ENCODE results near the gene SLC4A5. TPM values are rescaled to one million over a fixed set of nuclear protein-coding genes. Genes with fewer than 3 reads are reported as not detected.
"Not testable (repeated sequence)": the region's sequence is repeated elsewhere in the genome, so short reads cannot be mapped to it uniquely, and the experiment has no call there.

The SLC4A5 gene
- total RNA-seq, 1 donor from 2014 or later = 0.47 TPM

DNA sequence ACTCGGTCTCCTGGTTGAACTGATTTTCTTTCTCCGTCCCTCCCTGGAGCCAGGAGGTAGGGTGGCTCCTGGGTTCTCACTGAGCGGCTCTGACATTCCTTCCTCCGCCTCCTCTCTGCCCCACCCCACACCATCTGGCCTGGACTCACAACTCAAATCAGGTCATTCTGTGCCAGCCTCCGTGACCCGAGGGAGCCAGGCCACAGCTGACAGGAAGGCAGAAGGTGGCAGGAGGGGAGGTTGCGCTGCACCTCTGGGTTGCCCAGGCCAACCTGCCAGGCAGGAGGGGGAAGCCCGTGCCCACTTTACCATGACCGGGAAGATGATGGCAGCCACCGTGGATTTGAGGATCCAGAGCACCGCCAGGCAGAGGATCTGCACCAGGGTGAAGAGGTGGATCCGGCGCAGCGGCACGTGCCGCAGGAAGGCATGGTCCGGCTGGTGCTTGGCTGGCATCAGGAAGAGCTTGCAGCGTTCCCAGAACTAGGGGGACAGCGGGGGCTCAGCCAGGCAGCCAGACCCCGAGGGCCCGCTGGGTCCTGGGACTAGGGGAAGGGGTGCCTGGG is 116.5 kb downstream of the SLC4A5 start:
- H3K36me3 Mint-ChIP-seq (ENCODE audit: low read depth) = peaks cover 5% of the 10 kb centered on the region
- intact Hi-C loops (cut with micrococcal nuclease) = no loop called here
- H3K9me3 Mint-ChIP-seq = no peaks in the 10 kb centered on the region

DNA sequence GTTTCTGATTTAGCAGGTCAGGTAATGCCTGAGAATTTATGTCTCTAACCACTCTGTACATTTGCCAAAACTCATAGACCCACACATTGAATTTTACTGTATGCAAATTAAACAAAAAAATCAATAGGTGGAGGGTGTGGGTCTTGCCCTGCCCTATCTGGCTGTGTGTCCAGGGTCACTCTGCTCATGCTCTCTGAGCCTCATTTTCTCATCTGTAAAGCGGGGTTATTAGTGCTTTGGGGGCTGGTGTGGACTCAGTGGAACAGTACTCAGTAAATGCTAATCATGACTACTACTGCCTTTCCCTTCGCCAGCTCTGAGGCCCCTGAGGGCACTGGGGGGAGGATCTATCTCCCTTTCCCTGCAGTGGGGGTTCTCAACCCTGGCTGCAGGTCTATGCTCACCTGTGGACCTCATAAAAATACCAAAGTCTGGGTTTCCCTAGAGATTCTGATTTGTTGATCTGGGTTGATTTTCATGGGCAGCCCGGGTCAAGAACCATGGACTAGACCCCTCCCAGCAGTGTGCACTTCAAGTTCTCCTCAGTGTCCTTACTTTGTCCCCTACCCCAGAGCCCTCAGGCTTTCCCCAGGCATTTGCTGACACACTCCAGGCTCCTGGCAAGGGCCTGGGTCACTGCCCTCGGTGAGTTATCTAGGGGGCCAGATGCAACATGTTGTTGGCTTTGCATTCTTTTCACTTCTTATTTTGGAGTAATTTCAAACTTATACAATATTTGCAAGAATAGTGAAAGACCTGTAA is 117.3 kb downstream of the SLC4A5 start:
- no peaks in the 10 kb centered on the region for H3K9me3 Mint-ChIP-seq
- intact Hi-C loops (cut with micrococcal nuclease) = no loop called here
- no peak overlapping the region for H3K27ac Mint-ChIP-seq
- no peaks in the 10 kb centered on the region for H3K4me1 Mint-ChIP-seq (ENCODE audit: low read depth)
- no peaks in the 10 kb centered on the region for H3K27me3 Mint-ChIP-seq (ENCODE audit: insufficient read depth)
- no peak overlapping the region for H3K4me3 Mint-ChIP-seq
- no peak for DNase-seq (ENCODE audit: low spot score)
- H3K36me3 Mint-ChIP-seq (ENCODE audit: low read depth) = peaks cover 5% of the 10 kb centered on the region

More for the DNA sequence above, 116.5 kb downstream of the SLC4A5 start:
- Mint-ChIP-seq H3K27ac (no peak overlapping the region), H3K4me1 (ENCODE audit: low read depth) (no peaks in the 10 kb centered on the region), H3K27me3 (ENCODE audit: insufficient read depth) (no peaks in the 10 kb centered on the region), H3K4me3 (no peak overlapping the region)
- DNase-seq (ENCODE audit: low spot score) = no peak

GRCh38 chr2:74223941-74224770 is 119.1 kb downstream of the SLC4A5 start:
- intact Hi-C loops (cut with micrococcal nuclease) = no loop called here
- Mint-ChIP-seq H3K9me3 (no peaks in the 10 kb centered on the region), H3K27me3 (ENCODE audit: insufficient read depth) (no peaks in the 10 kb centered on the region), H3K4me3 (no peak overlapping the region), H3K36me3 (ENCODE audit: low read depth) (peaks cover 16% of the 10 kb centered on the region), H3K27ac (no peak overlapping the region), H3K4me1 (ENCODE audit: low read depth) (peaks cover 3% of the 10 kb centered on the region)
- no peak for DNase-seq (ENCODE audit: low spot score)

DNA sequence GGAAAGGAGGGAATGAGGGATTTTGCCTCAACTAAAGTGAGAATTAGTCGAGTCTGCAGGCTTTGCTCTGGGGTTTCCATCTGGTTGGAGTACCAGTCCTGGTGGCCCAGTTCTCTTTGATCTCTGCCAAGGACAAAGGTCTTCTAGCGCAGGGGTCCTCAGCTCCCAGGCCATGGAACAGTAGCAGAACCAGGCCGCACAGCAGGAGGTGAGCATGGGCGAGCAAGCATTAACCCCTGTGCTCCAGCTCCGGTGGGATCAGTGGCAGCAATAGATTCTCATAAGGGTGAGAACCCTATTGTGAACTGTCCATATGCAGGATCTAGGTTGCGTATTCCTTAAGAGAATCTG is 120.9 kb downstream of the SLC4A5 start:
- Mint-ChIP-seq H3K9me3 (no peaks in the 10 kb centered on the region), H3K27ac (no peak overlapping the region), H3K4me3 (no peak overlapping the region), H3K4me1 (ENCODE audit: low read depth) (peaks cover 8% of the 10 kb centered on the region), H3K36me3 (ENCODE audit: low read depth) (peaks cover 23% of the 10 kb centered on the region), H3K27me3 (ENCODE audit: insufficient read depth) (no peaks in the 10 kb centered on the region)
- no peak for DNase-seq (ENCODE audit: low spot score)
- intact Hi-C loops (cut with micrococcal nuclease) = no loop called here

DNA sequence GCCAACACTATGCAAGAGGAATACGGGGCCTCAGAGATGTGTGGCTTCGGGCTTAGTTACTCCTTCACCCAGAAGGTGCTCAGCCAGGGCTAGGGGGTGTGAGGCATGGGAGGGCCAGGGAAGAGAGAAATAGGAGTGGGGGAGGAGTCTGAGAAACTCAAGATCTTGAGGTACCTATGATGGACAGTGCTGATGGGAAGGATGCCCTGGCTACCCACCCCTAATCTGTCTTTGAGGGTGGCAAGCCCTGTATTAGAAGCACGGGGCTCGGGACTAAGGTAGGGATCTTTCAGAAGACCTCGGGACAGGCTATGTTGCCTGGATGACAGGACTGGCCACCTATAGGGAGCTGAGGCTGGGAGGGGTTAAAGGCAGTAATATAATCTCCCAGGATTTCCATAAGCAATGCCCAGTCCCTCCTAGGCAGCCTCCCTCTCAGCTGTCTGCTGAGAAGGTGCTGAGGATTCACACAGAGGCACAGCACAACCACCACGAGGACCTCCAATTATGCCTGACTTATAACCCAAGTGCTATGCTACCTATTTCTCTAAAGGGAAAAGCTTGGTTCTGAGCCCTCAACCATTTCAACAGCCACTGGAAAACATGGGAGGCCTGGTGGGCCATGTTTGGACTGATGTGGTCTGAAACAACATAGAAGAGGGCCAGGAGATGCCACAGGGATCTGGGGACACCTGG is 121.5 kb downstream of the SLC4A5 start:
- Mint-ChIP-seq H3K27me3 (ENCODE audit: insufficient read depth) (no peaks in the 10 kb centered on the region), H3K4me1 (ENCODE audit: low read depth) (peaks cover 8% of the 10 kb centered on the region), H3K27ac (no peak overlapping the region), H3K9me3 (no peaks in the 10 kb centered on the region), H3K4me3 (no peak overlapping the region), H3K36me3 (ENCODE audit: low read depth) (peaks cover 26% of the 10 kb centered on the region)
- no peak for DNase-seq (ENCODE audit: low spot score)
- intact Hi-C loops (cut with micrococcal nuclease) = no loop called here

- intact Hi-C loops (cut with micrococcal nuclease) = no loop called here
- Mint-ChIP-seq H3K27ac (no peak overlapping the region), H3K4me3 (no peak overlapping the region), H3K9me3 (no peaks in the 10 kb centered on the region), H3K27me3 (ENCODE audit: insufficient read depth) (no peaks in the 10 kb centered on the region), H3K36me3 (ENCODE audit: low read depth) (peaks cover 29% of the 10 kb centered on the region), H3K4me1 (ENCODE audit: low read depth) (peaks cover 9% of the 10 kb centered on the region)
- DNase-seq (ENCODE audit: low spot score) = no peak
These were observed 122.1 kb downstream of the SLC4A5 start for GRCh38 chr2:74221091-74221490.

- intact Hi-C loops (cut with micrococcal nuclease) = no loop called here
- Mint-ChIP-seq H3K27ac (no peak overlapping the region), H3K36me3 (ENCODE audit: low read depth) (peaks cover 34% of the 10 kb centered on the region), H3K4me3 (no peak overlapping the region), H3K9me3 (no peaks in the 10 kb centered on the region), H3K4me1 (ENCODE audit: low read depth) (peaks cover 13% of the 10 kb centered on the region), H3K27me3 (ENCODE audit: insufficient read depth) (no peaks in the 10 kb centered on the region)
- no peak for DNase-seq (ENCODE audit: low spot score)
These were observed 123.2 kb downstream of the SLC4A5 start for GRCh38 chr2:74219846-74220486.

DNA sequence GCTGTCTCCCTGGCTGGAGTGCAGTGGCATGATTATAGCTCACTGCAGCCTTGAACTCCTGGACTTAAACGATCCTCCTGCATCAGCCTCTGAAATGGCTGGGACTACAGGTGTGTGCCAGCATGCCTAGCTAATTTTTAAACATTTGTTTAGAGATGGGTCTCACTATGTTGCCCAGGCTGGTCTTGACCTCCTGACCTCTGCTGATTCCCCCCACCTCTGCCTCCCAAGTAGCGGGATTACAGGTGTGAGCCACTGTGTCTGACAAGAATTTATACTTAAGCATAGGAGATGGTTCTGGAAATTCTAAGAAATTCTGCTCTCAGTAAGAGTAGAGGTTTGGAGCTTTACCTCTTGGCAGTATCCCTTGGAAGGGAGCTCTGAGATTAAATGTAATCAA is 126.6 kb downstream of the SLC4A5 start:
- Mint-ChIP-seq H3K9me3 (no peaks in the 10 kb centered on the region), H3K36me3 (ENCODE audit: low read depth) (peaks cover 34% of the 10 kb centered on the region), H3K4me1 (ENCODE audit: low read depth) (peaks cover 13% of the 10 kb centered on the region), H3K27me3 (ENCODE audit: insufficient read depth) (no peaks in the 10 kb centered on the region), H3K27ac (no peak overlapping the region), H3K4me3 (no peak overlapping the region)
- DNase-seq (ENCODE audit: low spot score) = no peak
- intact Hi-C loops (cut with micrococcal nuclease) = no loop called here

DNA sequence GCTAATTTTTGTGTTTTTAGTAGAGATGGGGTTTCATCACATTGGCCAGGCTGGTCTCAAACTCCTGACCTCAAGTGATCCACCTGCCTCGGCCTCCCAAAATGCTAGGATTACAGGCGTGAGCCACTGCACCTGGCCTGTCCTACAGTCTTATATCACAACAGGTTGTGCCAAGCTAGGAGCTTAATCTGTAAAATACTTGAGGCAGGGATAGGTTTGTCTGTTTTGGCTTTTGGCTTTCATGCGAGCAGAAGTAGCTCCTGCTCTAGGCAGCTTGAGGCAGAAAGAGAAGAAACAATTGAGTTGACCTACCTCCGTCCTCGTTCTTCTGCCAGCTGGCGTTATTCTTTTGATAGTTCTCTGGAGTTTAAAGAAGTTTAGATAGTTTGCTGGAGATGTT is 127.4 kb downstream of the SLC4A5 start:
- intact Hi-C loops (cut with micrococcal nuclease); H3K9me3 Mint-ChIP-seq; H3K27me3 Mint-ChIP-seq (ENCODE audit: insufficient read depth); DNase-seq (ENCODE audit: low spot score); H3K4me3 Mint-ChIP-seq: not testable (repeated sequence)
- H3K36me3 Mint-ChIP-seq (ENCODE audit: low read depth) = peaks cover 39% of the 10 kb centered on the region
- H3K27ac Mint-ChIP-seq = peak overlapping the region; percentile 79
- H3K4me1 Mint-ChIP-seq (ENCODE audit: low read depth) = peaks cover 13% of the 10 kb centered on the region

GRCh38 chr2:74212702-74213410 is 130.4 kb downstream of the SLC4A5 start:
- Mint-ChIP-seq H3K9me3 (no peaks in the 10 kb centered on the region), H3K4me1 (ENCODE audit: low read depth) (peaks cover 17% of the 10 kb centered on the region), H3K27me3 (ENCODE audit: insufficient read depth) (no peaks in the 10 kb centered on the region), H3K27ac (no peak overlapping the region), H3K4me3 (no peak overlapping the region), H3K36me3 (ENCODE audit: low read depth) (peaks cover 45% of the 10 kb centered on the region)
- intact Hi-C loops (cut with micrococcal nuclease) = no loop called here
- DNase-seq (ENCODE audit: low spot score) = no peak

- DNase-seq (ENCODE audit: low spot score) = peak; percentile 52
- intact Hi-C loops (cut with micrococcal nuclease) = loop anchor here (1.0 to 10.0 kb wide), 4 partner anchors 8 to 971 kb away; partner anchors contain the start of genes BOLA3, CCT7, MTHFD2 and PRADC1
- Mint-ChIP-seq H3K36me3 (ENCODE audit: low read depth) (peaks cover 76% of the 10 kb centered on the region), H3K27ac (peak overlapping the region; percentile 96), H3K27me3 (ENCODE audit: insufficient read depth) (no peaks in the 10 kb centered on the region), H3K9me3 (no peaks in the 10 kb centered on the region), H3K4me1 (ENCODE audit: low read depth) (peaks cover 72% of the 10 kb centered on the region), H3K4me3 (peak overlapping the region; percentile 78)
These were observed 137.0 kb downstream of the SLC4A5 start for GRCh38 chr2:74206180-74206688.

Measured in activated T-helper 1 cell treated with anti-CD3 and anti-CD28 coated beads, Interleukin-12 subunit alpha, Interleukin-12 subunit beta, Interleukin-2, Interleukin-4 antibody, amounts not matched to agents 30 ng/mL and 10 ng/mL and 1 ng/mL, durations not matched to agents 14 hours and 24 hours and 36 hours (primary cell).